ENCODE measurements around the gene NSD1. TPM values are rescaled to one million over a fixed set of nuclear protein-coding genes. Genes with fewer than 3 reads are reported as not detected.
A peak's percentile ranks its signal among the peaks of the same experiment; 100 is the strongest.

Gene NSD1
- polyA plus RNA-seq, 4 donors, result 4.3 to 27.2 (median 11.5) TPM

DNA sequence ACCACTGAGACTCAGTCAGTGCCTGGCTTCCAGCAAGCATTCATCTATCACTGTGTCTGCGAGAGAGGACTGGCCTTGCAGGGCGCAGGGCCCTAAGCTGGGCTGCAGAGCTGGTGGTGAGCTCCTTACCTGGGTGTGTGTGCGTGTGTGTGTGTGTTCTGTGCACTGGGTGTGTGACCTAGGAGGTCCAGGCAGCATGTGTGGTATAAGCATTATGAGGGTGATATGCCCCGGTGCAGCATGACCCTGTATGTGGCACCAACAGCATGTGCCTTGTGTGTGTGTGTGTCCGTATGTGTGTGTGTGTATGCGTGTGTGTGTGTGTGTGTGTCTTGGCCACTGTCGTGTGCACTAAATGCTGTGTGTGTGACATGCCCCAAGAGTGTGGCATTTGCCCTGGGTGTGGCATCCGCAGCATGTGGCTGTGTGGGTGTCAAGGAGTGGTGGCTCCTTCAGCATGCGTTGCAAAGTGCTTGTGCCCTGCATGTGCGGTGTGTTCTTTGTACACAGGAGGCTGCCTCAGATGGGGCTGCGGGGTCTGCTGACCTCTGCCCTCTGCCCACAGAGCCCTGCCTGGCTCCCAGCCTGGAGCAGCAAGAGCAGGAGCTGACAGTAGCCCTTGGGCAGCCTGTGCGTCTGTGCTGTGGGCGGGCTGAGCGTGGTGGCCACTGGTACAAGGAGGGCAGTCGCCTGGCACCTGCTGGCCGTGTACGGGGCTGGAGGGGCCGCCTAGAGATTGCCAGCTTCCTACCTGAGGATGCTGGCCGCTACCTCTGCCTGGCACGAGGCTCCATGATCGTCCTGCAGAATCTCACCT is 43.5 kb upstream of the NSD1 start:
- no peaks in the 10 kb centered on the region for H3K9me3 ChIP-seq (ENCODE audit: control insufficient read depth in 2 of 2, insufficient read depth in 1 of 2, low read depth in 1 of 2, low read length in 1 of 2)
- H3K4me3 ChIP-seq (ENCODE audit: low read depth in 1 of 3, low read length in 3 of 3), result peak overlapping the region in 1 of 3 donors; percentile 42
- H3K4me1 ChIP-seq (ENCODE audit: control insufficient read depth in 3 of 3, insufficient read depth in 2 of 3, low read depth in 1 of 3, low read length in 2 of 3), result peaks cover 0 to 62% (median 6%) of the 10 kb centered on the region in 3 donors
- H3K36me3 ChIP-seq (ENCODE audit: control insufficient read depth in 3 of 3, insufficient read depth in 2 of 3, low read depth in 1 of 3, low read length in 3 of 3), result peaks cover 0 to 68% (median 0%) of the 10 kb centered on the region in 3 donors
- no peaks in the 10 kb centered on the region for H3K27me3 ChIP-seq (ENCODE audit: control insufficient read depth in 3 of 3, insufficient read depth in 3 of 3, low read length in 3 of 3)
- DNase-seq (peak; percentile 30 to 74), FAIRE-seq (no peak)
- H3K27ac ChIP-seq (ENCODE audit: low read depth in 1 of 3, low read length in 2 of 3), result peak overlapping the region in 2 of 3 donors; percentile 1 to 51
- WGBS, 3 donors, result 47 to 71% (median 58%) methylated on average over 20 to 21 of the region's 21 CpGs

DNA sequence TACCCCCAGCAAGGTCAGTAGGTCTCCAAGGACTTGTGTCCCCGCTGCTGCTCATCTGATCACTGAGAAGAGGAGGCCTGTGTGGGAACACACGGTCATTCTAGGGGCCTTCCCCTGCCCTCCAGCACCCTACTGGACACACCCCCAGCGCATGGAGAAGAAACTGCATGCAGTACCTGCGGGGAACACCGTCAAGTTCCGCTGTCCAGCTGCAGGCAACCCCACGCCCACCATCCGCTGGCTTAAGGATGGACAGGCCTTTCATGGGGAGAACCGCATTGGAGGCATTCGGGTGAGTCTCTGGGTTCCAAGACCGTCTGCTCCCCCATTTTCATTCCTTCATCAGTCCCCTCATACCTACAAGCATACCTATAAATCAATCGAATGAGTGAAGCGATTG is 42.8 kb upstream of the NSD1 start:
- Histone ChIP-seq H3K4me3 (ENCODE audit: low read depth in 1 of 3, low read length in 3 of 3) (no peak overlapping the region), H3K27ac (ENCODE audit: low read depth in 1 of 3, low read length in 2 of 3) (no peak overlapping the region), H3K4me1 (ENCODE audit: control insufficient read depth in 3 of 3, insufficient read depth in 2 of 3, low read depth in 1 of 3, low read length in 2 of 3) (peaks cover 0 to 69% (median 6%) of the 10 kb centered on the region in 3 donors), H3K27me3 (ENCODE audit: control insufficient read depth in 3 of 3, insufficient read depth in 3 of 3, low read length in 3 of 3) (no peaks in the 10 kb centered on the region), H3K9me3 (ENCODE audit: control insufficient read depth in 2 of 2, insufficient read depth in 1 of 2, low read depth in 1 of 2, low read length in 1 of 2) (no peaks in the 10 kb centered on the region), H3K36me3 (ENCODE audit: control insufficient read depth in 3 of 3, insufficient read depth in 2 of 3, low read depth in 1 of 3, low read length in 3 of 3) (peaks cover 0 to 76% (median 0%) of the 10 kb centered on the region in 3 donors)
- whole genome bisulfite sequencing, 3 donors, result 85 to 88% (median 86%) methylated on average over 13 of the region's 13 CpGs
- FAIRE-seq, result no peak
- no peak for DNase-seq

DNA sequence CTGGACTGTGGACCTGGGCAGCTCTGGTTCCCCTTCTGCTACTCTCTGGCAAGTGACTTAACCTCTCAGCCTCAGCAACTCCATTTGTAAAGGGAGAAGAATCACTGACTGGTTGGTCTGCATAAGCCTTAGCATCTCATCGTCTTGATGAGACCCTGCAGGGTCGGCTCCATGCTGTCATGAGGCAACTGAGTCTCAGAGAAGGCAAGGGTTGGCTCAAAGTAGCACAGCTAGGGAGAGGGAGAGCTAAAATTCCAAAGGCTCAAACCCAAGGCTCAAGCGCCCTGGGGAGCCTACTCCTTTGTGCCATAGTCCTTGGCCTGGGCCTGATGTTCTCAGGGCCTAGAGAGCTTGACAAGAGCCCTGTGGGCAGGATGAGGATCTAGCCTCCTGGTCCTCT is 42.3 kb upstream of the NSD1 start:
- H3K9me3 ChIP-seq (ENCODE audit: control insufficient read depth in 2 of 2, insufficient read depth in 1 of 2, low read depth in 1 of 2, low read length in 1 of 2), result no peaks in the 10 kb centered on the region
- H3K27ac ChIP-seq (ENCODE audit: low read depth in 1 of 3, low read length in 2 of 3), result no peak overlapping the region
- no peak for DNase-seq
- peaks cover 0 to 80% (median 0%) of the 10 kb centered on the region in 3 donors for H3K36me3 ChIP-seq (ENCODE audit: control insufficient read depth in 3 of 3, insufficient read depth in 2 of 3, low read depth in 1 of 3, low read length in 3 of 3)
- H3K27me3 ChIP-seq (ENCODE audit: control insufficient read depth in 3 of 3, insufficient read depth in 3 of 3, low read length in 3 of 3), result no peaks in the 10 kb centered on the region
- no peak overlapping the region for H3K4me3 ChIP-seq (ENCODE audit: low read depth in 1 of 3, low read length in 3 of 3)
- FAIRE-seq, result no peak
- 81 to 85% (median 83%) methylated on average over 3 of the region's 3 CpGs for WGBS, 3 donors
- H3K4me1 ChIP-seq (ENCODE audit: control insufficient read depth in 3 of 3, insufficient read depth in 2 of 3, low read depth in 1 of 3, low read length in 2 of 3), result peaks cover 0 to 69% (median 6%) of the 10 kb centered on the region in 3 donors

DNA sequence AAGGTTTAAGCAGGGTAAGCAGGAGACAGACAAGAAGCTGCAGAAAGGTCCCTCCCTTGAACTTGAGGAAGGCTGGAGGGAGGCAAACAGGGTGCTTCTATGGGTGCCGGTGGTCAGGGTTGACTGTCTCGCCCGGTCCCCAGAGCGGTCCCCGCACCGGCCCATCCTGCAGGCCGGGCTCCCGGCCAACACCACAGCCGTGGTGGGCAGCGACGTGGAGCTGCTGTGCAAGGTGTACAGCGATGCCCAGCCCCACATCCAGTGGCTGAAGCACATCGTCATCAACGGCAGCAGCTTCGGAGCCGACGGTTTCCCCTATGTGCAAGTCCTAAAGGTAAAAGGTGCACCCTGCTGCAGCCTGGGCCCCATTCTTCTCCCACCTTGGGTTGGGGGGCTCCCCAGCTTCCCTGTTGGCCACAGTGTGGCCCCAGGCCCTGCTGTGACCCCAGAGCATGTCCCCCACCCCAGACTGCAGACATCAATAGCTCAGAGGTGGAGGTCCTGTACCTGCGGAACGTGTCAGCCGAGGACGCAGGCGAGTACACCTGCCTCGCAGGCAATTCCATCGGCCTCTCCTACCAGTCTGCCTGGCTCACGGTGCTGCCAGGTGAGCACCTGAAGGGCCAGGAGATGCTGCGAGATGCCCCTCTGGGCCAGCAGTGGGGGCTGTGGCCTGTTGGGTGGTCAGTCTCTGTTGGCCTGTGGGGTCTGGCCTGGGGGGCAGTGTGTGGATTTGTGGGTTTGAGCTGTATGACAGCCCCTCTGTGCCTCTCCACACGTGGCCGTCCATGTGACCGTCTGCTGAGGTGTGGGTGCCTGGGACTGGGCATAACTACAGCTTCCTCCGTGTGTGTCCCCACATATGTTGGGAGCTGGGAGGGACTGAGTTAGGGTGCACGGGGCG is 41.1 kb upstream of the NSD1 start:
- peaks cover 0 to 90% (median 0%) of the 10 kb centered on the region in 3 donors for H3K36me3 ChIP-seq (ENCODE audit: control insufficient read depth in 3 of 3, insufficient read depth in 2 of 3, low read depth in 1 of 3, low read length in 3 of 3)
- DNase-seq, result no peak
- 88 to 89% (median 89%) methylated on average over 30 to 32 of the region's 32 CpGs for WGBS, 3 donors
- no peaks in the 10 kb centered on the region for H3K9me3 ChIP-seq (ENCODE audit: control insufficient read depth in 2 of 2, insufficient read depth in 1 of 2, low read depth in 1 of 2, low read length in 1 of 2)
- no peak overlapping the region for H3K4me3 ChIP-seq (ENCODE audit: low read depth in 1 of 3, low read length in 3 of 3)
- H3K27me3 ChIP-seq (ENCODE audit: control insufficient read depth in 3 of 3, insufficient read depth in 3 of 3, low read length in 3 of 3), result no peaks in the 10 kb centered on the region
- FAIRE-seq, result no peak
- peak overlapping the region in 1 of 3 donors; percentile 0 for H3K27ac ChIP-seq (ENCODE audit: low read depth in 1 of 3, low read length in 2 of 3)
- H3K4me1 ChIP-seq (ENCODE audit: control insufficient read depth in 3 of 3, insufficient read depth in 2 of 3, low read depth in 1 of 3, low read length in 2 of 3), result peaks cover 0 to 72% (median 6%) of the 10 kb centered on the region in 3 donors

DNA sequence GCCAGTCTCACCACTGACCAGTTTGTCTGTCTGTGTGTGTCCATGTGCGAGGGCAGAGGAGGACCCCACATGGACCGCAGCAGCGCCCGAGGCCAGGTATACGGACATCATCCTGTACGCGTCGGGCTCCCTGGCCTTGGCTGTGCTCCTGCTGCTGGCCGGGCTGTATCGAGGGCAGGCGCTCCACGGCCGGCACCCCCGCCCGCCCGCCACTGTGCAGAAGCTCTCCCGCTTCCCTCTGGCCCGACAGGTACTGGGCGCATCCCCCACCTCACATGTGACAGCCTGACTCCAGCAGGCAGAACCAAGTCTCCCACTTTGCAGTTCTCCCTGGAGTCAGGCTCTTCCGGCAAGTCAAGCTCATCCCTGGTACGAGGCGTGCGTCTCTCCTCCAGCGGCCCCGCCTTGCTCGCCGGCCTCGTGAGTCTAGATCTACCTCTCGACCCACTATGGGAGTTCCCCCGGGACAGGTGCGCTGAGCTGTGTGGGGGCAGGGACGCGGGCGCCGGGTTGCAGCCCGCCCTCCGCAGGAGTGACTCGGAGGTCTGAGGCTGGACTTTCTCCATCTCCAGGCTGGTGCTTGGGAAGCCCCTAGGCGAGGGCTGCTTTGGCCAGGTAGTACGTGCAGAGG is 40.4 kb upstream of the NSD1 start:
- 92 to 94% (median 94%) methylated on average over 33 to 40 of the region's 40 CpGs for WGBS, 3 donors
- Histone ChIP-seq H3K27me3 (ENCODE audit: control insufficient read depth in 3 of 3, insufficient read depth in 3 of 3, low read length in 3 of 3) (no peaks in the 10 kb centered on the region), H3K4me3 (ENCODE audit: low read depth in 1 of 3, low read length in 3 of 3) (no peak overlapping the region), H3K4me1 (ENCODE audit: control insufficient read depth in 3 of 3, insufficient read depth in 2 of 3, low read depth in 1 of 3, low read length in 2 of 3) (peaks cover 0 to 79% (median 6%) of the 10 kb centered on the region in 3 donors), H3K9me3 (ENCODE audit: control insufficient read depth in 2 of 2, insufficient read depth in 1 of 2, low read depth in 1 of 2, low read length in 1 of 2) (no peaks in the 10 kb centered on the region), H3K27ac (ENCODE audit: low read depth in 1 of 3, low read length in 2 of 3) (peak overlapping the region in 1 of 3 donors; percentile 0), H3K36me3 (ENCODE audit: control insufficient read depth in 3 of 3, insufficient read depth in 2 of 3, low read depth in 1 of 3, low read length in 3 of 3) (peaks cover 0 to 97% (median 0%) of the 10 kb centered on the region in 3 donors)
- no peak for FAIRE-seq
- no peak for DNase-seq

DNA sequence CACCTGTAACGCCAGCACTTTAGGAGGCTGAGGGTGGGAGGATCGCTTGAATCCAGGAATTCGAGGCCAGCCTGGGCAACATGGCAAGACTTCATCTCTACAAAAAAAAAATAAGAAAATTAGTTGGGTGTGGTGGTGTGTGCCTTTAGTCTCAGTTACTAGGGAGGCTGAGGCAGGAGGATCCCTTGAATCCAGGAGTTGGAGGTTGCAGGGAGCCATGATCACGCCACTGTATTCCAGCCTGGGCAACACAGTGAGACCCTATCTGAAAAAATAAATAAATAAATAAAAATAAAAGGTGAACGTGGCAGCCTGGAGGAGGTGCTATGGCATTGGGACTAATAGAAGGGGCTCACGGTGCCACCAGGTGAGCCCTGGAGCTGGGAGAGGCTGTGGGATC is 39.8 kb upstream of the NSD1 start:
- DNase-seq, result no peak
- WGBS, 3 donors, result 92 to 94% (median 92%) methylated on average over 6 of the region's 6 CpGs
- H3K27me3 ChIP-seq (ENCODE audit: control insufficient read depth in 3 of 3, insufficient read depth in 3 of 3, low read length in 3 of 3), result no peaks in the 10 kb centered on the region
- peaks cover 0 to 79% (median 6%) of the 10 kb centered on the region in 3 donors for H3K4me1 ChIP-seq (ENCODE audit: control insufficient read depth in 3 of 3, insufficient read depth in 2 of 3, low read depth in 1 of 3, low read length in 2 of 3)
- H3K36me3 ChIP-seq (ENCODE audit: control insufficient read depth in 3 of 3, insufficient read depth in 2 of 3, low read depth in 1 of 3, low read length in 3 of 3), result peaks cover 0 to 98% (median 0%) of the 10 kb centered on the region in 3 donors
- no peaks in the 10 kb centered on the region for H3K9me3 ChIP-seq (ENCODE audit: control insufficient read depth in 2 of 2, insufficient read depth in 1 of 2, low read depth in 1 of 2, low read length in 1 of 2)
- no peak overlapping the region for H3K4me3 ChIP-seq (ENCODE audit: low read depth in 1 of 3, low read length in 3 of 3)
- FAIRE-seq, result no peak
- H3K27ac ChIP-seq (ENCODE audit: low read depth in 1 of 3, low read length in 2 of 3), result peak overlapping the region in 1 of 3 donors; percentile 49

DNA sequence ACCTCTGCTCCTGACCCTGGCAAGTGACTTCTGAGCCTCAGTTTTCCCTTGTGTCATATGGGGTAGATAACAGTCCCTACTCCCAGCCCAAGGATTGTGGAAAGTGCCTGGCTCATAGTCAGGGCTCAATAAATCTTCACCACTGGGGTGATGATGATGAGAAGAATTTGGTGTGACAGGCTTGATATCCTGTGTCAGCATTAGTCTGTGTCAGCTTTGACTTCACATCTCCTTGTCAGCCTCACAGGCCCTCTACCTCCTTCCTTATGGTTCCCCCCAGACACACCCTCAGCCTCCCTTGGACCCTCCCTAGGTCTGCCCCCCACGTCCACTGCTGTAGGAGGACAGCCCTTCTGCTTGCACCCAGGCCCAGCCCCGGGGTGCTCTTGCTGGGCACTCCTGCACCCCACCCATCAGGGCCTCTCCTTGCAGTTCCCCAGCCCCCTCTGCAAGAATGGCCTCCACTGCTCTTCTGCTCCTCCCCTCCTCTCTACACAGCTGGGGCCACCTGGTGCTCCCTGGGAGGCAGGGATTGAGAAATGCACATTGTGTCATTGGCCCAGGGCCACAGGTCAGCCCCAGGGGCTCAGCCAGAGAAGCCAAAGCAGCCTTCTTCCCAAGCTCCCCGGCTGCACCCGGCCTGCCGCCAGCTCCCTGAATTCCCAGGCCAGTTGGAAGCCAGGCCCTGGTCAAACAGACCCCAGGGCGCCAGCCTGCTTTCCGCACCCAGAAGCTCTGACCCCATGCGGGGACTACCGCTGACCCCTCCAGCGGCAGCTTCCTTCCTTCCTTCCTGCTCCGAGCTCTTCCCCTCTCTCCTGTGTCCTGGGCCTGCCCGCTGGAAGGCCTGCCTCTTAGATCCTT is 39.1 kb upstream of the NSD1 start:
- Histone ChIP-seq H3K4me1 (ENCODE audit: control insufficient read depth in 3 of 3, insufficient read depth in 2 of 3, low read depth in 1 of 3, low read length in 2 of 3) (peaks cover 0 to 79% (median 4%) of the 10 kb centered on the region in 3 donors), H3K27me3 (ENCODE audit: control insufficient read depth in 3 of 3, insufficient read depth in 3 of 3, low read length in 3 of 3) (no peaks in the 10 kb centered on the region), H3K9me3 (ENCODE audit: control insufficient read depth in 2 of 2, insufficient read depth in 1 of 2, low read depth in 1 of 2, low read length in 1 of 2) (no peaks in the 10 kb centered on the region), H3K27ac (ENCODE audit: low read depth in 1 of 3, low read length in 2 of 3) (peak overlapping the region in 2 of 3 donors; percentile 42 to 49), H3K4me3 (ENCODE audit: low read depth in 1 of 3, low read length in 3 of 3) (no peak overlapping the region), H3K36me3 (ENCODE audit: control insufficient read depth in 3 of 3, insufficient read depth in 2 of 3, low read depth in 1 of 3, low read length in 3 of 3) (peaks cover 0 to 95% (median 0%) of the 10 kb centered on the region in 3 donors)
- WGBS, 3 donors, result 54 to 77% (median 67%) methylated on average over 12 of the region's 12 CpGs
- DNase-seq (peak; percentile 18 to 77), FAIRE-seq (no peak)

Measured in small intestine (tissue), 7 donors.